HCT116 (cell line): ENCODE measurements around the gene MAD2L1. TPM values are rescaled to one million over a fixed set of nuclear protein-coding genes. Genes with fewer than 3 reads are reported as not detected.

Experiments used
- ATAC-seq: fragments of 200-7000 bp; cut with Tn5 transposase; 2 replicates; pipeline ENCODE4 v1.9.1; 2020; ENCODE audit warnings: mild to moderate bottlenecking, moderate library complexity
- BruUV-seq: library from RNA; stranded (reverse); fragments of 400-500 nt; replicated peaks from 2 replicates; lab custom pipeline; 2021; lab: Mats Ljungman, UMichigan
- CTCF ChIA-PET: fragments of 300-600 bp; sonication (Branson Sonifier 250); formaldehyde crosslinking; loops from one replicate; lab custom pipeline; 2021; ENCODE audit warnings: antibody characterized with exemption; lab: Charles Lee
- POLR2A ChIA-PET: fragments of 300-600, 350-600 bp; sonication (Branson Sonifier 250); formaldehyde crosslinking; loops from one replicate; lab custom pipeline; 2021; ENCODE audit warnings: antibody characterized with exemption; lab: Charles Lee
- RAD21 ChIA-PET, 2 experiments: fragments of 300-600 bp; sonication (Branson Sonifier 250); formaldehyde crosslinking; loops; one replicate each; lab custom pipeline; 2023; ENCODE audit warnings: low total read pairs in 2 of 2; ENCODE audit not compliant: uncharacterized antibody in 2 of 2, unreplicated experiment in 2 of 2, low non-redundant PET in 1 of 2; lab: Charles Lee
- DNase-seq: peaks from one replicate; pipeline ENCODE4 v3.0.0-alpha.2; 2010; ENCODE audit warnings: low read depth, low spot score
- H2AFZ ChIP-seq: fragments of 200-600 bp; shearing (Covaris generic), sonication (generic); 2 replicates; pipeline ENCODE4 v1.6.1; 2017; ENCODE audit warnings: low read depth, mixed run types, mixed read lengths, antibody characterized with exemption, low read length; ENCODE audit not compliant: poor library complexity, severe bottlenecking
- H3K27ac ChIP-seq: 2 replicates; pipeline ENCODE4 v1.5.1; 2012; ENCODE audit warnings: low read depth, low read length
- H3K27me3 ChIP-seq: fragments of 200-600 bp; sonication (generic); 2 replicates; pipeline ENCODE4 v1.6.1; 2016; ENCODE audit warnings: mixed run types, low read length, mixed read lengths; ENCODE audit not compliant: insufficient read depth
- H3K36me3 ChIP-seq, 2 experiments: fragments of 200-500 bp in 1 of 2; fragments of 200-600 bp in 1 of 2; sonication (Bioruptor generic) in 1 of 2; sonication (generic) in 1 of 2; 2 replicates each; pipeline versions ENCODE4 v1.5.1 to v1.6.1; 2014 to 2016; ENCODE audit warnings: low read length in 2 of 2, inconsistent platforms in 1 of 2, mixed read lengths in 1 of 2, mixed run types in 1 of 2; ENCODE audit not compliant: insufficient read depth in 2 of 2, control insufficient read depth in 1 of 2
- H3K4me1 ChIP-seq, 2 experiments: fragments of 200-600 bp in 1 of 2; sonication (generic) in 1 of 2; 2 replicates each; pipeline versions ENCODE4 v1.5.1 to v1.6.1; 2012 to 2017; ENCODE audit warnings: low read length in 2 of 2, inconsistent platforms in 1 of 2, mild to moderate bottlenecking in 1 of 2, mixed read lengths in 1 of 2, mixed run types in 1 of 2, moderate library complexity in 1 of 2; ENCODE audit not compliant: insufficient read depth in 2 of 2, control insufficient read depth in 1 of 2
- H3K4me2 ChIP-seq: fragments of 200-600 bp; sonication (generic); 2 replicates; pipeline ENCODE4 v1.6.1; 2017; ENCODE audit warnings: mixed run types, low read length, mixed read lengths
- H3K4me3 ChIP-seq, 2 experiments: fragments of 200-600 bp in 1 of 2; sonication (generic) in 1 of 2; replicated peaks in 1 of 2; 2 replicates each; pipeline ENCODE4 v1.5.1; 2011 to 2016; ENCODE audit warnings: low read length in 2 of 2, control low read depth in 1 of 2, low read depth in 1 of 2, mild to moderate bottlenecking in 1 of 2, mixed read lengths in 1 of 2, mixed run types in 1 of 2
- H3K79me2 ChIP-seq: fragments of 200-600 bp; sonication (generic); 2 replicates; pipeline ENCODE4 v1.6.1; 2017; ENCODE audit warnings: mild to moderate bottlenecking, mixed run types, low read length, moderate library complexity, mixed read lengths; ENCODE audit not compliant: insufficient read depth
- H3K9ac ChIP-seq: fragments of 200-600 bp; sonication (generic); 2 replicates; pipeline ENCODE4 v1.6.1; 2016; ENCODE audit warnings: low read length, mixed read lengths
- H3K9me2 ChIP-seq: fragments of 200-600 bp; sonication (generic), shearing (Covaris generic); 2 replicates; pipeline ENCODE4 v1.6.1; 2017; ENCODE audit warnings: mixed run types, mild to moderate bottlenecking, moderate library complexity; ENCODE audit not compliant: insufficient read depth
- H3K9me3 ChIP-seq, 2 experiments: fragments of 200-500 bp in 1 of 2; fragments of 200-600 bp in 1 of 2; sonication (Bioruptor generic) in 1 of 2; sonication (generic) in 1 of 2; 2 replicates each; pipeline ENCODE4 v1.6.1; 2014 to 2017; ENCODE audit warnings: low read length in 2 of 2, mixed read lengths in 2 of 2, inconsistent platforms in 1 of 2, low read depth in 1 of 2, mild to moderate bottlenecking in 1 of 2, mixed run types in 1 of 2, moderate library complexity in 1 of 2; ENCODE audit not compliant: control insufficient read depth in 1 of 2, insufficient read depth in 1 of 2
- H4K20me1 ChIP-seq: fragments of 200-600 bp; sonication (generic), shearing (Covaris generic); 2 replicates; pipeline ENCODE4 v1.6.1; 2017; ENCODE audit warnings: mixed run types, mild to moderate bottlenecking, moderate library complexity; ENCODE audit not compliant: insufficient read depth
- CBX3 ChIP-seq: IDR thresholded peaks from 2 replicates; pipeline ENCODE4 v1.6.1; 2012; ENCODE audit warnings: low read depth
- CEBPB ChIP-seq: IDR thresholded peaks from 2 replicates; pipeline ENCODE4 v1.6.1; 2012; ENCODE audit warnings: low read depth
- ELF1 ChIP-seq: IDR thresholded peaks from 2 replicates; pipeline ENCODE4 v1.6.1; 2012; ENCODE audit warnings: low read depth, borderline replicate concordance
- EZH2 ChIP-seq: fragments of 200-600 bp; sonication (generic); IDR thresholded peaks from 2 replicates; pipeline ENCODE4 v1.6.1; 2017; ENCODE audit warnings: antibody characterized with exemption, mixed run types
- JUND ChIP-seq: IDR thresholded peaks from 2 replicates; pipeline ENCODE4 v1.6.1; 2012
- MAX ChIP-seq: IDR thresholded peaks from 2 replicates; pipeline ENCODE4 v1.6.1; 2012
- POLR2AphosphoS5 ChIP-seq: IDR thresholded peaks from 2 replicates; pipeline ENCODE4 v1.6.1; 2011; ENCODE audit warnings: mild to moderate bottlenecking, low read depth, low read length, moderate library complexity
- RAD21 ChIP-seq: IDR thresholded peaks from 2 replicates; pipeline ENCODE4 v1.6.1; 2012; ENCODE audit warnings: low read depth, mild to moderate bottlenecking
- SRF ChIP-seq: IDR thresholded peaks from 2 replicates; pipeline ENCODE4 v1.6.1; 2012; ENCODE audit warnings: low read depth
- YY1 ChIP-seq: IDR thresholded peaks from 2 replicates; pipeline ENCODE4 v1.6.1; 2011; ENCODE audit warnings: low read length, low read depth, moderate library complexity, mild to moderate bottlenecking; ENCODE audit not compliant: insufficient replicate concordance; ENCODE audit errors: extremely low read depth
- ZBTB33 ChIP-seq: IDR thresholded peaks from 2 replicates; pipeline ENCODE4 v1.6.1; 2011; ENCODE audit warnings: mild to moderate bottlenecking, low read length, moderate library complexity; ENCODE audit not compliant: insufficient replicate concordance; ENCODE audit errors: extremely low read depth
- ZFX ChIP-seq: fragments of 450-650 bp; IDR thresholded peaks from 2 replicates; pipeline ENCODE4 v1.6.1; 2017
- ZNF274 ChIP-seq: fragments of 200-500 bp; sonication (Bioruptor generic); IDR thresholded peaks from 2 replicates; pipeline ENCODE4 v1.6.1; 2014; ENCODE audit warnings: mild to moderate bottlenecking, low read depth, low read length, inconsistent platforms
- intact Hi-C: fragments of 100-400 bp; cut with micrococcal nuclease; formaldehyde crosslinking; loops from 2 replicates; pipeline ENCODE4 v1.10.0; 2022
- total RNA-seq: library from RNA; stranded (reverse); gene quantifications from one replicate; pipeline ENCODE4 v1.2.1, GENCODE V29; 2021; ENCODE audit not compliant: unreplicated experiment
- TF ChIP-seq, protein P1 (sequence below), 3 experiments: fragments of 200-600 bp in 1 of 3; sonication (generic) in 1 of 3; IDR thresholded peaks in 2 of 3; conservative IDR thresholded peaks in 1 of 3; 2 replicates each; pipeline ENCODE4 v1.5.1; 2012 to 2017; ENCODE audit warnings: low read depth in 2 of 3, low read length in 2 of 3, antibody characterized with exemption in 1 of 3, borderline replicate concordance in 1 of 3, control low read depth in 1 of 3, mild to moderate bottlenecking in 1 of 3, mixed read lengths in 1 of 3, mixed run types in 1 of 3, moderate library complexity in 1 of 3; ENCODE audit not compliant: insufficient read depth in 1 of 3

The MAD2L1 gene
- total RNA-seq, 1 experiment from 2014 or later = 92.9 TPM

DNA sequence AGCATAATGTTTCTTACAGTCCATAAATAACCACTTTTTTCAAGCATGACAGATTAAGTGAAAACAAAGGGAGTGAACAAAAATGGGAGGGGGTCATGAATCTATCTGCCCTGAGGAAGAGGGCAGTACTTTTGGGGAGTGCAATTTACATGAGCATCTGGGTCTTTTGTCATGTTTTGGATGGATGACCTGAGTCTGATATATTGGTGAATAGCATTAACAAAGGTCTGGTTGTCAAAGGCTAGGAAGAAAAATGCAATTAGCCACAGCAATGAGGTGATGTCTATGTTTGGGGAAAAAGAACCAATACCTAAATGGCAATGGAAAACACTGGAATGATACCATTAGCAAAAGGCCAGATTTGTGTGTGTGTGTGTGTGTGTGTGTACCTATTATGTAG lies 15.1 kb upstream of the MAD2L1 start:
- no peaks in the 10 kb centered on the region for H3K9me2 ChIP-seq
- DNase-seq (no peak), ATAC-seq (no peak)
- no peak overlapping the region for H2AFZ ChIP-seq
- H3K27ac ChIP-seq = no peak overlapping the region
- CTCF ChIA-PET = no interaction called here
- H3K9ac ChIP-seq = no peak overlapping the region
- BruUV-seq = no TSS peak
- H3K36me3 ChIP-seq = no peaks in the 10 kb centered on the region
- POLR2A ChIA-PET = no interaction called here
- no peaks in the 10 kb centered on the region for H4K20me1 ChIP-seq
- no peaks in the 10 kb centered on the region for H3K79me2 ChIP-seq
- H3K4me1 ChIP-seq = no peaks in the 10 kb centered on the region
- no peak for TF ChIP-seq ZBTB33
- TF ChIP-seq CEBPB = no peak
- no peak for TF ChIP-seq EZH2
- TF ChIP-seq ELF1 = no peak
- TF ChIP-seq JUND = no peak
- TF ChIP-seq ZNF274 = no peak
- TF ChIP-seq POLR2AphosphoS5 = no peak
- no peak for TF ChIP-seq CBX3
- TF ChIP-seq MAX = no peak
- no peaks in the 10 kb centered on the region for H3K9me3 ChIP-seq
- RAD21 ChIA-PET = no interaction called here
- no peak overlapping the region for H3K4me3 ChIP-seq
- H3K27me3 ChIP-seq = no peaks in the 10 kb centered on the region
- H3K4me2 ChIP-seq = no peak overlapping the region
- intact Hi-C loops = no loop called here

DNA sequence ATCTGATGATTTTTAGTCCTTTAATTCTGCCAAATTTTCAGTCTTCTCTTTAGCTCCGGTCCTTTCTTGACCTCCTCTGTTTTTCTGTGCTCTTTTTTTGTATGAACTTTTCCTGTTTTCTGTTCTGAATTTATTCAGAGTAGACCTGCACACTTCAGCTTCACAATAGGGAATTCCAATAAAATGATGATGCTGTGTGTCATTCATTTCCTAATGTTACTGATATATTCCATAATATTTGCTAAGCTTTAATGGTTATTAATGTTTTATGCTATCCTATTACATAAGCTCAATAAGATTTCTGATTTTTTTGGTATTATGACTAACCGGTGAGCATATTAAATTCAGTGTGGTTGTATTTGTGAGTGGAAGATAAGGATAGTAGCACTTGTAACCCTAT lies 13.9 kb upstream of the MAD2L1 start:
- Histone ChIP-seq H3K9ac (no peak overlapping the region), H3K9me2 (no peaks in the 10 kb centered on the region), H3K9me3 (no peaks in the 10 kb centered on the region), H3K4me1 (no peaks in the 10 kb centered on the region), H2AFZ (no peak overlapping the region), H3K27ac (no peak overlapping the region), H3K4me3 (no peak overlapping the region), H3K4me2 (no peak overlapping the region), H3K79me2 (no peaks in the 10 kb centered on the region), H4K20me1 (no peaks in the 10 kb centered on the region), H3K27me3 (no peaks in the 10 kb centered on the region), H3K36me3 (no peaks in the 10 kb centered on the region)
- intact Hi-C loops = no loop called here
- ATAC-seq (no peak), DNase-seq (no peak)
- TF ChIP-seq SRF = no peak
- TF ChIP-seq RAD21 = no peak
- TF ChIP-seq ZFX = no peak
- TF ChIP-seq CBX3 = no peak
- TF ChIP-seq, protein P1, sequence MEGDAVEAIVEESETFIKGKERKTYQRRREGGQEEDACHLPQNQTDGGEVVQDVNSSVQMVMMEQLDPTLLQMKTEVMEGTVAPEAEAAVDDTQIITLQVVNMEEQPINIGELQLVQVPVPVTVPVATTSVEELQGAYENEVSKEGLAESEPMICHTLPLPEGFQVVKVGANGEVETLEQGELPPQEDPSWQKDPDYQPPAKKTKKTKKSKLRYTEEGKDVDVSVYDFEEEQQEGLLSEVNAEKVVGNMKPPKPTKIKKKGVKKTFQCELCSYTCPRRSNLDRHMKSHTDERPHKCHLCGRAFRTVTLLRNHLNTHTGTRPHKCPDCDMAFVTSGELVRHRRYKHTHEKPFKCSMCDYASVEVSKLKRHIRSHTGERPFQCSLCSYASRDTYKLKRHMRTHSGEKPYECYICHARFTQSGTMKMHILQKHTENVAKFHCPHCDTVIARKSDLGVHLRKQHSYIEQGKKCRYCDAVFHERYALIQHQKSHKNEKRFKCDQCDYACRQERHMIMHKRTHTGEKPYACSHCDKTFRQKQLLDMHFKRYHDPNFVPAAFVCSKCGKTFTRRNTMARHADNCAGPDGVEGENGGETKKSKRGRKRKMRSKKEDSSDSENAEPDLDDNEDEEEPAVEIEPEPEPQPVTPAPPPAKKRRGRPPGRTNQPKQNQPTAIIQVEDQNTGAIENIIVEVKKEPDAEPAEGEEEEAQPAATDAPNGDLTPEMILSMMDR (IDR thresholded peaks at IDR 0.05 in 2 of 3, conservative IDR thresholded peaks at IDR 0.05 in 1 of 3; ENCODE audit: borderline replicate concordance in 1 of 3, insufficient read depth in 1 of 3, low read depth in 2 of 3, low read length in 2 of 3) = no peak
- TF ChIP-seq ELF1 = no peak
- no peak for TF ChIP-seq YY1
- ChIA-PET RAD21 (no interaction called here), CTCF (interaction anchor here (1.0 kb wide), 1 partner anchor 897 kb away, joined by 3 read pairs; no protein-coding TSS in a partner anchor), POLR2A (no interaction called here)
- BruUV-seq = no TSS peak
